ENCODE measurements around the gene ADGRL3. TPM values are rescaled to one million over a fixed set of nuclear protein-coding genes. Genes with fewer than 3 reads are reported as not detected.
"Not testable (repeated sequence)": the region's sequence is repeated elsewhere in the genome, so short reads cannot be mapped to it uniquely, and the experiment has no call there.

The ADGRL3 gene
- total RNA-seq, 2 experiments from 2014 or later = not detected

- no peaks in the 10 kb centered on the region for H3K9me3 Mint-ChIP-seq
- peaks cover 49% of the 10 kb centered on the region for H3K27me3 Mint-ChIP-seq
- POLR2A ChIA-PET = no interaction called here
- peak overlapping the region; percentile 24 for H3K27ac Mint-ChIP-seq
- DNase-seq (no peak), ATAC-seq (ENCODE audit: low read depth) (no peak)
- H3K4me3 Mint-ChIP-seq = no peak overlapping the region
- peaks cover 2% of the 10 kb centered on the region for H3K4me1 Mint-ChIP-seq
- no peaks in the 10 kb centered on the region for H3K36me3 Mint-ChIP-seq
Measured at GRCh38 chr4:61199873-61200186, 296 bp upstream of the ADGRL3 start.

GRCh38 chr4:61200916-61201526 is 895 bp downstream of the ADGRL3 start:
- Mint-ChIP-seq H3K4me3 (no peak overlapping the region), H3K9me3 (no peaks in the 10 kb centered on the region), H3K27me3 (peaks cover 49% of the 10 kb centered on the region), H3K27ac (no peak overlapping the region), H3K4me1 (peaks cover 2% of the 10 kb centered on the region), H3K36me3 (no peaks in the 10 kb centered on the region)
- ATAC-seq (ENCODE audit: low read depth) (no peak), DNase-seq (no peak)
- POLR2A ChIA-PET = no interaction called here

- Mint-ChIP-seq H3K9me3 (no peaks in the 10 kb centered on the region), H3K27me3 (peaks cover 49% of the 10 kb centered on the region), H3K27ac (no peak overlapping the region), H3K36me3 (no peaks in the 10 kb centered on the region), H3K4me1 (peaks cover 2% of the 10 kb centered on the region), H3K4me3 (peak overlapping the region; percentile 55)
- POLR2A ChIA-PET = no interaction called here
- ATAC-seq (ENCODE audit: low read depth) (no peak), DNase-seq (peak; percentile 23)
Measured at GRCh38 chr4:61201561-61201960, 1.4 kb downstream of the ADGRL3 start.

GRCh38 chr4:61201961-61202637 is 2.0 kb downstream of the ADGRL3 start:
- peaks cover 2% of the 10 kb centered on the region for H3K4me1 Mint-ChIP-seq
- ATAC-seq (ENCODE audit: low read depth) (no peak), DNase-seq (peak; percentile 24)
- no peak overlapping the region for H3K4me3 Mint-ChIP-seq
- no peaks in the 10 kb centered on the region for H3K9me3 Mint-ChIP-seq
- POLR2A ChIA-PET = no interaction called here
- H3K36me3 Mint-ChIP-seq = no peaks in the 10 kb centered on the region
- no peak overlapping the region for H3K27ac Mint-ChIP-seq
- H3K27me3 Mint-ChIP-seq = peaks cover 49% of the 10 kb centered on the region

GRCh38 chr4:61202638-61203435 is 2.7 kb downstream of the ADGRL3 start:
- H3K4me3 Mint-ChIP-seq = no peak overlapping the region
- no peak for ATAC-seq (ENCODE audit: low read depth)
- no peaks in the 10 kb centered on the region for H3K36me3 Mint-ChIP-seq
- no peak overlapping the region for H3K27ac Mint-ChIP-seq
- H3K9me3 Mint-ChIP-seq = no peaks in the 10 kb centered on the region
- H3K4me1 Mint-ChIP-seq = peaks cover 2% of the 10 kb centered on the region
- DNase-seq = no peak
- H3K27me3 Mint-ChIP-seq = peaks cover 49% of the 10 kb centered on the region
- POLR2A ChIA-PET = no interaction called here

- H3K27me3 Mint-ChIP-seq = peaks cover 49% of the 10 kb centered on the region
- no peak overlapping the region for H3K4me3 Mint-ChIP-seq
- DNase-seq (no peak), ATAC-seq (ENCODE audit: low read depth) (no peak)
- no peak overlapping the region for H3K27ac Mint-ChIP-seq
- H3K4me1 Mint-ChIP-seq = peaks cover 2% of the 10 kb centered on the region
- H3K9me3 Mint-ChIP-seq = no peaks in the 10 kb centered on the region
- H3K36me3 Mint-ChIP-seq = no peaks in the 10 kb centered on the region
- POLR2A ChIA-PET = no interaction called here
Measured at GRCh38 chr4:61203436-61203790, 3.3 kb downstream of the ADGRL3 start.

GRCh38 chr4:61204353-61205060 is 4.4 kb downstream of the ADGRL3 start:
- POLR2A ChIA-PET = no interaction called here
- ATAC-seq (ENCODE audit: low read depth) = no peak
- H3K27ac Mint-ChIP-seq = no peak overlapping the region

GRCh38 chr4:61205066-61205465 is 4.9 kb downstream of the ADGRL3 start:
- H3K9me3 Mint-ChIP-seq = no peaks in the 10 kb centered on the region
- H3K4me3 Mint-ChIP-seq = no peak overlapping the region
- POLR2A ChIA-PET = no interaction called here
- no peak for DNase-seq
- H3K27me3 Mint-ChIP-seq = peaks cover 35% of the 10 kb centered on the region
- no peak for ATAC-seq (ENCODE audit: low read depth)
- H3K4me1 Mint-ChIP-seq = no peaks in the 10 kb centered on the region
- no peak overlapping the region for H3K27ac Mint-ChIP-seq
- no peaks in the 10 kb centered on the region for H3K36me3 Mint-ChIP-seq

More at GRCh38 chr4:61204353-61205060, 4.4 kb downstream of the ADGRL3 start:
- Mint-ChIP-seq H3K4me1 (peaks cover 2% of the 10 kb centered on the region), H3K9me3 (no peaks in the 10 kb centered on the region), H3K36me3 (no peaks in the 10 kb centered on the region), H3K27me3 (peaks cover 39% of the 10 kb centered on the region), H3K4me3 (no peak overlapping the region)
- no peak for DNase-seq

- ATAC-seq (ENCODE audit: low read depth); H3K4me3 Mint-ChIP-seq; POLR2A ChIA-PET; DNase-seq; H3K27ac Mint-ChIP-seq; H3K36me3 Mint-ChIP-seq; H3K9me3 Mint-ChIP-seq; H3K4me1 Mint-ChIP-seq: not testable (repeated sequence)
- peaks cover 18% of the 10 kb centered on the region for H3K27me3 Mint-ChIP-seq
Measured at GRCh38 chr4:61207156-61207555, 7.0 kb downstream of the ADGRL3 start.

GRCh38 chr4:61210186-61210939 is 10.2 kb downstream of the ADGRL3 start:
- Mint-ChIP-seq H3K36me3 (no peaks in the 10 kb centered on the region), H3K27me3 (no peaks in the 10 kb centered on the region), H3K4me3 (no peak overlapping the region), H3K27ac (no peak overlapping the region), H3K4me1 (no peaks in the 10 kb centered on the region), H3K9me3 (no peaks in the 10 kb centered on the region)
- no peak for DNase-seq
- ATAC-seq (ENCODE audit: low read depth) = no peak
- POLR2A ChIA-PET = no interaction called here

- no peak for ATAC-seq (ENCODE audit: low read depth)
- no peak overlapping the region for H3K4me3 Mint-ChIP-seq
- no peaks in the 10 kb centered on the region for H3K27me3 Mint-ChIP-seq
Measured at GRCh38 chr4:61211781-61212180, 11.7 kb downstream of the ADGRL3 start.

GRCh38 chr4:61212788-61213187 is 12.7 kb downstream of the ADGRL3 start:
- Mint-ChIP-seq H3K4me3 (no peak overlapping the region), H3K27me3 (no peaks in the 10 kb centered on the region), H3K36me3 (no peaks in the 10 kb centered on the region), H3K9me3 (no peaks in the 10 kb centered on the region), H3K27ac (no peak overlapping the region), H3K4me1 (no peaks in the 10 kb centered on the region)
- no peak for DNase-seq
- POLR2A ChIA-PET = no interaction called here
- no peak for ATAC-seq (ENCODE audit: low read depth)

More at GRCh38 chr4:61211781-61212180, 11.7 kb downstream of the ADGRL3 start:
- POLR2A ChIA-PET = no interaction called here
- Mint-ChIP-seq H3K27ac (no peak overlapping the region), H3K36me3 (no peaks in the 10 kb centered on the region), H3K9me3 (no peaks in the 10 kb centered on the region), H3K4me1 (no peaks in the 10 kb centered on the region)
- DNase-seq = no peak

- Mint-ChIP-seq H3K27ac (no peak overlapping the region), H3K4me3 (no peak overlapping the region), H3K4me1 (no peaks in the 10 kb centered on the region), H3K36me3 (no peaks in the 10 kb centered on the region), H3K9me3 (peaks cover 2% of the 10 kb centered on the region), H3K27me3 (no peaks in the 10 kb centered on the region)
- no peak for ATAC-seq (ENCODE audit: low read depth)
- POLR2A ChIA-PET = no interaction called here
- DNase-seq = no peak
Measured at GRCh38 chr4:61214680-61215079, 14.6 kb downstream of the ADGRL3 start.

All from activated naive CD8-positive, alpha-beta T cell treated with anti-CD3 and anti-CD28 coated beads, Interleukin-2, amount 10 ng/mL, durations not matched to agents 7 days and 5 days (primary cell).